ENCODE results near the gene CAMK2N1.
"Not testable (repeated sequence)": the region's sequence is repeated elsewhere in the genome, so short reads cannot be mapped to it uniquely, and the experiment has no call there.

Gene CAMK2N1

GRCh38 chr1:20496725-20497383 is 10.8 kb upstream of the CAMK2N1 start:
- DNase-seq (ENCODE audit: low spot score) = not testable (repeated sequence)

DNA sequence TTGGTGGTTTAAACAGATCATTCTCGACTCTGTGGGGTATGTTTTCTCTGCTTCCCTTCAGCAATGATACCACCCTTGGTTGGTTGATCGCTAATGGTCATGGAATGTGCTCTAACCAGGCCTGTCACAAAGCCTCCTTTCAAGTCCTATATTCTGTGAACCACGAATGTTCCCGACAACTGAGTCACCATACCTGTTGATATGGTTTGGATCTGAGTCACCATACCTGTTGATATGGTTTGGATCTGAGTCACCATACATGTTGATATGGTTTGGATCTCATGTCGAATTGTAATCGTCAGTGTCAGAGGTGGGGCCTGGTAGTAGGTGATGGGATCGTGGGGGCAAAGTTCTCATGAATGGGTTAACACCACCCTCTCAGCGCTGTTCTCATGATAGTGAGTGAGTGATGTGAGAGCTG is 10.2 kb upstream of the CAMK2N1 start:
- peak; percentile 61 for DNase-seq (ENCODE audit: low spot score)

DNA sequence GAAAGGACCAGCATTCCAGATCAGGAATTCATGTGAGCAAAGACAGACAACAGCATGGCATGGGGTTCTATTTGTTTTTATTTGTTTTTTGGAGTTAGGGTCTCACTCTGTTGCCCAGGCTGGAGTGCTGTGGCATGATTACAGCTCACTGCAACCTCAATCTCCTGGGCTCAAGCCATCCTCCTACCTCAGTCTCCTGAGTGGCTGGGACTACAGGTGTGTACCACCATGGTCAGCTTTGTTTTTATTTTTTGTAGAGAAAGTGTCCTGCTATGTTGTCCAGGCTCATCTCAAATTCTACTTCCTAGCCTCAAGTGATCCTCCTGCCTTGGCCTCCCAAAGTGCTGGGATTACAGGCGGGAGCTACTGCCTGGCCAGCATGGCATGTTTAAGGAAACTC is 9.7 kb upstream of the CAMK2N1 start:
- DNase-seq (ENCODE audit: low spot score) = no peak

- no peak for DNase-seq (ENCODE audit: low spot score)
These were observed 8.8 kb upstream of the CAMK2N1 start for GRCh38 chr1:20494609-20495311.

DNA sequence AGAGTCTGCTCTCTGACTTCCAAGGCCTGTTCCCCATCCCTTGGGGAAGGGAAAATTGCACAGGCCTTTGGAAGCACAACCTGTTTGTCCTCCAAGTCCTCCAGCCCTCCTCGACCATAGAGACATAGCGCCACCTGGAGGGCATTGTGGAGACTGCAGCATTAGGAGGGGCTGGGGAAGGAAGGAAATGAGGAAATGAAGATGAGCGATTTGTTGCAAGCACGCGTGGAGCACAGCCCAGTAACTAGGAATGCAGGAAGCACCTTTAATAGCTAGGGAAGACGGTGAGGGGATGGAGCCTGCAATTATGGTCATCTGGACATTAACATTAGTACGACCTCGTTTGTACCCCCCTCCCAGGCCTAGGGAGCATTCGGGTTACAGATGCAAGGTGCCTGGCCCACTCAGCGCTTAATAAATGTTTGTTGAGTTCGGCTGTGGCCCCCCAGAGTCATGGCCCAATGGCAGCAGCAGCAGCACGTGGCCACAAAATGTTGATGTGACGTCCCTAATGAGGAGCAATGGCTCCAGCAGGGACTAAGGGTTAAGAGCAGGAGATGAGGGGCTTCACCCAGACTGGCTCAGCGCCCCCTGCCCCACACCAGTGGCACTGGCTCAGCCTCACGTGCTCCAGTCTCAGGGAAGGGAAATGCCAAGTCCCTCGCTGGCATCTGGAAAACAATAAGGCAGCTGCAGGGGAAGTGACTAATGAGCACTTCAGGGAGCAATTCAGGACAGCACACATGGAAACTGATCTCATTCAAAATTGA is 8.0 kb upstream of the CAMK2N1 start:
- peak; percentile 79 for DNase-seq (ENCODE audit: low spot score)

- no peak for DNase-seq (ENCODE audit: low spot score)
These were observed 7.3 kb upstream of the CAMK2N1 start for GRCh38 chr1:20493309-20493708.

DNA sequence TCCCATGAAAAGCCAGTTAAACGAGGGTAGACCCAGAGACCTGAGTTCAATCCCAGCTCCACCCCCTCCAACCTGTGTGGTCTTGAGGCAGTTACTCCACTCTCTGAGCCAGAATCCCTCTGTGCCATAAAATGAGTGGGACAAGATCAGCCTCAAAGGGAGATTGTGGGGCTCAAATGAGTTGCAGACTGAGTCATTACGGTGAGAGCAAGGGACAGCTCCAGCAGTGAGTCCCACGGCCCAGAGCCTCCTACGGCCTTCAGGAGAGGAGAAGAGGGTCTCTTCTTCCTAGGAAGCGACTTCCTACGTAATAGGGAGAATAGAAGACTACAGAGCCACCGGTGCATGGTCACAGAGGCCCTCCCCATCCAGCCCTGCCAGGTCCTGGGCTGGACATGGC is 6.7 kb upstream of the CAMK2N1 start:
- no peak for DNase-seq (ENCODE audit: low spot score)

DNA sequence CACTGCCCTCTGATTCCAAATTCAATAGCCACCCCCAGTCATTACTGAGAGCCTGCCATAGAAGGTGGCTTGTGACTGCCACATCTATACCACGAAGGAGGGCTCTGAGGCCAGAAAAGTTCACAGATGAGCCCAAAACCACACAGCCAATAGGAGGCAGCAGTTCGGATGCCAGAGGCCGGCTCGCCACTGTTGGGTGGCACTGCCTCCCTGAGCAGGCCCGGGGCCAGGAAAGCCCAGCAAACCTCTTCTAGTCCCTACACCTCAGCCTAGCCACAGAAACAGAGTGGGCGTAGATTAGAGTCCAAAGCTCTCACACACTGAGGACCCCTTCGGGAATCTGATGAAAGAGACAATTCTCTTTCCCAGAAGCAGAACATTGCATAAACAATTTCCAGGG is 5.9 kb upstream of the CAMK2N1 start:
- no peak for DNase-seq (ENCODE audit: low spot score)

- no peak for DNase-seq (ENCODE audit: low spot score)
These were observed 5.2 kb upstream of the CAMK2N1 start for GRCh38 chr1:20491178-20491577.

DNA sequence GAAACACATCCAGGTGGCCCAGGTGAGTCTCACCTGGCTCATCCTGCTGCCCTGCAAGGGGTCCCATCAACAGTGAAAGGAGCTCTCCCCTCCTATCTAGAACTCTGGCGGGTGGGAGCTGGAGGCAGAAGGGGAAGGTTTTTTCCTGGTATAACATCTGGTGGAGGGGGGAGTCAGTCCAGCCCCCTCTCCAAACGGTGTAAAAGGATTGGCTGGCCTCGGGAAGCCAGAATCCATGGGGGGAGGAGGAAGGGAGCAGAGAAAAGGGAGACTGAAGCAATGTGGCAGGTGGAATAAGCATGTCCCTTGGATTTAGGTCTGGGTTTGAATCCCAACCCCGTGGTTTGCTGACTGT is 1.2 kb upstream of the CAMK2N1 start:
- DNase-seq (ENCODE audit: low spot score) = no peak

GRCh38 chr1:20486457-20487235 is 636 bp upstream of the CAMK2N1 start:
- no peak for DNase-seq (ENCODE audit: low spot score)

- no peak for DNase-seq (ENCODE audit: low spot score)
These were observed 1.2 kb downstream of the CAMK2N1 start for GRCh38 chr1:20484519-20485462.

- DNase-seq (ENCODE audit: low spot score) = no peak
These were observed 2.0 kb downstream of the CAMK2N1 start for GRCh38 chr1:20483833-20484518.

DNA sequence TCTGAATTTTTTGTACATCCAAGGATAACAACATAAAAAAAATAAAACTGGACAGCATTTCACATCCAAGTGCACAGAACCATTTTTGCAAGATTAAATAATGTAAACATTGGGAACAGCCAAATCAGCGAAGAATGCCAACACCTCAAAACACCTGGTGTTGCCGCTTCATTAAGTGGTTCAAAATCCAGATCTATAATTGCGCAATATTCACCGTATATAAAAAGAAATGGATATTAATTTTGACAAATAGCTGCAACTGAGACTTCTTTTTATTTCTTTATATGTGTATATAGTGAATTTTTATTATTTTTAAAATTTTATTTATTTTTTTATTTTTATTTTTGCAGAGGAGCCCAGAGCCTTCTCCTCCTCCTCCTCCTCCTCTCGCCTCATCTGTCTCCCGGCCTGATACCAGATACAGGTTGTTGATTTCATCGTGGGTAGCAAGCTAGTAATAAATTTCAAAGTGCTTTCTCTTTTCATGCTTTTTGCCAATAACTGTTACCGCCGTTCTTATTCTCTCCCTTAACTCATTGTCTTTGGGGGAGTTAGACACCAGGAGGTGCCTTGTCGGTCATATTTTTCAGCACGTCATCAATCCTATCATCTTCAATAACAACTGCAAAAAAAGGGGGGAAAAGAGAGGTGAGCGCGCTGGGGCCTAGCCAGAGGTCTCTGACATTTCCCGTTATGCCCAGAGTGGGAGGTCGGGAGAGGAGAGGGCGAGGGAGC is 2.7 kb downstream of the CAMK2N1 start:
- no peak for DNase-seq (ENCODE audit: low spot score)

- DNase-seq (ENCODE audit: low spot score) = no peak
These were observed 4.1 kb downstream of the CAMK2N1 start for GRCh38 chr1:20481643-20482498.

- DNase-seq (ENCODE audit: low spot score) = no peak
These were observed 4.9 kb downstream of the CAMK2N1 start for GRCh38 chr1:20480951-20481617.

GRCh38 chr1:20480243-20480944 is 5.6 kb downstream of the CAMK2N1 start:
- DNase-seq (ENCODE audit: low spot score) = no peak

DNA sequence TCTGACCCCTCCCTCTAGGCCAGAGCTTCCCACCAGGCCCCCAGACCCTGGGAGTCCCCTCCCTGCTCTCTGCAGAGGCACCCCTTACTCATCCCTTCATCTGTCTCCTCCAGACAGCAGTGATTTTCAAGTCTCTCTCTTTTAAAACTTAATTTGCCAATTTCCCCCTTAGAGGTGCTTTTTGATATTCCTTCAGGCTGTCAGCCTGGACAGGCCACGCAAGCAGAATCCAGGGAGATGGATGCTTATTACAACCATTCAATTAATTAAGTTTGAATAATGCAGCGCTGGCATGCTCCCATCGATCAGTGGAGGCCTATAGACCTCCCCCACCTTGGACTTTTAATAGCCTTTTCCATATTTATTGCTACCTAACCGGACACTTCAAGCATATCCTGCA is 6.2 kb downstream of the CAMK2N1 start:
- DNase-seq (ENCODE audit: low spot score) = no peak
